ENCODE results near the gene PUS10. TPM values are rescaled to one million over a fixed set of nuclear protein-coding genes. Genes with fewer than 3 reads are reported as not detected.

The PUS10 gene
- total and polyA plus RNA-seq, 2 of the 13 experiments (the other 11 are each of a cell fraction or from before 2014, with no cell fraction given), result 41.4 to 44.3 TPM

DNA sequence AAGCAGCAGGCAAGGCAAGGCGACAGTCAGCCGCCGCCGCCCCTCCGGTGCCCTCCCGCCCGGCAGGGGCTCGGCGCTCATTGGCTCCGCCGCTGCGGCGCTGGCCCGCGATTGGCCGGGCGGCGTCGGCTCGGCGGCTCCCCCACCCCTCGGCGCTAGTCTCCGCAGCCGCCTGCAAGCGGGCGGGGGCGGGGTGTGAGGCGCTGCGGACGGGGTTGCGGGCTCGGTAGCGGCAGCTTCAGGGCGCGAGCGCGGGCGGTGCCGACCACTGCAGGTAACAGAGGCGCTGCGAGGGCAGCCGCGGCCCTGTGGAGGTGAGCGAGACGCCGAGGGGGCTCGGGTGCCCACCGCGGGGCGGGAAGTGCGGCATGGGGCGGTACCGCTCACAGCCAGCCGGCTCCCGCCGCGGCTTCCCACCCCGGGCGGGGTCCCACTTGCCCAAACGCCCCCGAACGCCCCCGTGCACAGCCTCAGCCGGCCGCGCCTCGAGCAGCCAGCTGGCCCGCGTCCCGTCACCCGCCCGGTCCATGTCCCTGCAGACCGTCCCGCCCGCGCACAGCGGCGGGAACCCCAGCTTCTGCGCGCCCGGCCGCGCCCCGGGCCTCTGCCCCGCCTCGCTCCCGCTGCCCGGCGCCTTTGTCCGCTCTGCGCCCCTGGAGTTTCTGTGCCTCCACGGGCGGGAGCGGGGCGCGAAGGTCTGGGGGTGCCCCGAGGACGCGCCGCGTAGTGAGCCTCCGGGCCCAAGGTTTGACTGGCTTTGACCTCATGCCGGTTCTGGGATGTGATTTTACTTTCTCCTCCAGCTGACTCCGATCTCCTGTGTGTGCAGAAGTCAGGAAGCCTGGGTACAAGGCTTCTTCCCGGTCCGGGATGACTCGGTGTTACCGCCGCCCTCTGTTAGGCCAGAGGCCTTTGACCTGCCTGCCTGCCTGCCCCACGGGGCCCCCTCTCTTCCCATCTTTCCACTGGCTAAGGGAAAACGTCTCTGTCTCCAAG, 48.0 kb upstream of the PUS10 start, which contains the start of gene SANBR (continued):
- TF ChIP-seq ARHGAP35 (CRISPR knock-in tag; IDR thresholded peaks at IDR 0.05; ENCODE audit: borderline replicate concordance), result no peak
- peak; percentile 51; the same call in 1 of the 2 replicates for TF ChIP-seq PRMT3 (CRISPR knock-in tag; IDR thresholded peaks at IDR 0.05; ENCODE audit: borderline replicate concordance, low read depth)
- TF ChIP-seq FOXM1 (CRISPR knock-in tag; IDR thresholded peaks at IDR 0.05), result no peak
- no peak; the same call in 1 of the 2 replicates for TF ChIP-seq SIN3A (IDR thresholded peaks at IDR 0.05; ENCODE audit: borderline replicate concordance, low read depth, low read length)
- peak; percentile 45; the same call in 1 of the 2 replicates for TF ChIP-seq HOXD1 (CRISPR knock-in tag; IDR thresholded peaks at IDR 0.05)
- TF ChIP-seq KLF16 (CRISPR knock-in tag; IDR thresholded peaks at IDR 0.05), result peak; percentile 54 to 58; a peak in 1 of 4 replicates
- peak; percentile 95 for TF ChIP-seq ZSCAN20 (CRISPR knock-in tag; IDR thresholded peaks at IDR 0.05; ENCODE audit: borderline replicate concordance)
- TF ChIP-seq NR3C1 (CRISPR knock-in tag; IDR thresholded peaks at IDR 0.05), result no peak
- peak; percentile 42; the same call in 1 of the 2 replicates for TF ChIP-seq MEIS2 (CRISPR knock-in tag; IDR thresholded peaks at IDR 0.05)
- TF ChIP-seq ZNF260 (CRISPR knock-in tag; IDR thresholded peaks at IDR 0.05; ENCODE audit: borderline replicate concordance, low read depth), result no peak
- TF ChIP-seq BRF2 (CRISPR knock-in tag; IDR thresholded peaks at IDR 0.05), result no peak
- TF ChIP-seq GABPB1 (CRISPR knock-in tag; IDR thresholded peaks at IDR 0.05), result peak; percentile 63; the same call in 1 of the 2 replicates
- peak; percentile 18 for TF ChIP-seq SIN3B (IDR thresholded peaks at IDR 0.05; ENCODE audit: low read length)
- TF ChIP-seq, protein P1, sequence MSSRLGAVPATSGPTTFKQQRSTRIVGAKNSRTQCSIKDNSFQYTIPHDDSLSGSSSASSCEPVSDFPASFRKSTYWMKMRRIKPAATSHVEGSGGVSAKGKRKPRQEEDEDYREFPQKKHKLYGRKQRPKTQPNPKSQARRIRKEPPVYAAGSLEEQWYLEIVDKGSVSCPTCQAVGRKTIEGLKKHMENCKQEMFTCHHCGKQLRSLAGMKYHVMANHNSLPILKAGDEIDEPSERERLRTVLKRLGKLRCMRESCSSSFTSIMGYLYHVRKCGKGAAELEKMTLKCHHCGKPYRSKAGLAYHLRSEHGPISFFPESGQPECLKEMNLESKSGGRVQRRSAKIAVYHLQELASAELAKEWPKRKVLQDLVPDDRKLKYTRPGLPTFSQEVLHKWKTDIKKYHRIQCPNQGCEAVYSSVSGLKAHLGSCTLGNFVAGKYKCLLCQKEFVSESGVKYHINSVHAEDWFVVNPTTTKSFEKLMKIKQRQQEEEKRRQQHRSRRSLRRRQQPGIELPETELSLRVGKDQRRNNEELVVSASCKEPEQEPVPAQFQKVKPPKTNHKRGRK (CRISPR knock-in tag; IDR thresholded peaks at IDR 0.05), result no peak
- peak; percentile 34; the same call in 1 of the 2 replicates for TF ChIP-seq ZNF800 (CRISPR knock-in tag; IDR thresholded peaks at IDR 0.05)
- peak; percentile 93 for TF ChIP-seq BATF2 (CRISPR knock-in tag; IDR thresholded peaks at IDR 0.05)
- TF ChIP-seq AHR (CRISPR knock-in tag; IDR thresholded peaks at IDR 0.05), result no peak
- no peak for TF ChIP-seq ATM (IDR thresholded peaks at IDR 0.05; ENCODE audit: borderline replicate concordance)
- TF ChIP-seq TGIF2 (CRISPR knock-in tag; IDR thresholded peaks at IDR 0.05), result peak; percentile 46; the same call in 1 of the 2 replicates
- 0 out of 2 replicates have a peak, but pooled peaks have one; percentile 34 for TF ChIP-seq ZNF670 (CRISPR knock-in tag; IDR thresholded peaks at IDR 0.05; ENCODE audit: borderline replicate concordance)
- peak; percentile 56 for TF ChIP-seq POLR2AphosphoS5 (IDR thresholded peaks at IDR 0.05; ENCODE audit: low read depth, low read length)
- peak; percentile 29; the same call in 1 of the 2 replicates for TF ChIP-seq HNRNPL (IDR thresholded peaks at IDR 0.05; ENCODE audit: low read depth, low read length)
- TF ChIP-seq ZBTB42 (CRISPR knock-in tag; IDR thresholded peaks at IDR 0.05), result no peak

Data from HepG2 (cell line).